Measurements from ENCODE around the gene LEKR1. TPM values are rescaled to one million over a fixed set of nuclear protein-coding genes. Genes with fewer than 3 reads are reported as not detected.
"Not testable (repeated sequence)": the region's sequence is repeated elsewhere in the genome, so short reads cannot be mapped to it uniquely, and the experiment has no call there.

LEKR1 gene
- total RNA-seq, 1 experiment from 2014 or later, result 0.72 TPM

GRCh38 chr3:156806698-156807097, 19.5 kb upstream of the LEKR1 start:
- no peak for DNase-seq (ENCODE audit: low spot score)

GRCh38 chr3:156808025-156808424, 18.1 kb upstream of the LEKR1 start:
- DNase-seq (ENCODE audit: low spot score), result no peak

DNA sequence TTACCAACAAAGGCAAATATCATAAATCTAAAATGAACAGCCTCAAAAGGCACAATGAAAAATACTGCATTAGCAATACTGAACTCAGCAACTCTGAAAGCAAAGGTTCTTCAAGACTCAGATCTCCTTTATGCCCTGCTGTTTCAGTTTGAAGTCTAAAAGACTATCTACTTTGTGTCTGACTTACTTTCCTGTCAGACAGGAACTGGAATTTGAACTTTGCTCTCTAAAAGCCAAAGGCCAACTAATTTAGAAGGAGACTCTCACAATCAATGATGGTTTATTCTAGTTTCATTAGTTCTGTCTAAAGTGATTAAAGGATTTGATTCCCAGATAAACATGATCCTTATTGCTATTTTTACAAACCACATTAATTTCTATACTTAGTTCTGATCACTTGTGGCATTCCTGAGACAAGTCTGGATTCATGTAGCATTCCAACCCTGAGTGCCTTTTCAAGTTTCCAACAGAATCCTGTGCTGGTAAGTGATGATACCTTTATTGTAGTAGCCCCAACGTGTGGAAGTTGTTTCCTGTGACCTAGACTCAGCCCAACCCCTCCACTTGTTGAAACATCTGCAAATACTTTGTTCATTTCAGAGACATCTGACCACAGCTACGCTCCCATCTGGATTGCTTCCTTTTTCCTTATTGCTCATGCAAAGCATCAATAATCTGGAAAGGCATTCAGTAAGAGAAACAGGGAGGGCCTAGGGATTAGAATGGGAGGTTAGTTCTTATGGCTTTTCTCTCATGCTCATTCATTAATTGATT, 14.9 kb upstream of the LEKR1 start:
- DNase-seq (ENCODE audit: low spot score), result no peak

GRCh38 chr3:156812521-156813335, 13.4 kb upstream of the LEKR1 start:
- no peak for DNase-seq (ENCODE audit: low spot score)

- DNase-seq (ENCODE audit: low spot score), result no peak
These were observed 11.9 kb upstream of the LEKR1 start for GRCh38 chr3:156814295-156814694.

DNA sequence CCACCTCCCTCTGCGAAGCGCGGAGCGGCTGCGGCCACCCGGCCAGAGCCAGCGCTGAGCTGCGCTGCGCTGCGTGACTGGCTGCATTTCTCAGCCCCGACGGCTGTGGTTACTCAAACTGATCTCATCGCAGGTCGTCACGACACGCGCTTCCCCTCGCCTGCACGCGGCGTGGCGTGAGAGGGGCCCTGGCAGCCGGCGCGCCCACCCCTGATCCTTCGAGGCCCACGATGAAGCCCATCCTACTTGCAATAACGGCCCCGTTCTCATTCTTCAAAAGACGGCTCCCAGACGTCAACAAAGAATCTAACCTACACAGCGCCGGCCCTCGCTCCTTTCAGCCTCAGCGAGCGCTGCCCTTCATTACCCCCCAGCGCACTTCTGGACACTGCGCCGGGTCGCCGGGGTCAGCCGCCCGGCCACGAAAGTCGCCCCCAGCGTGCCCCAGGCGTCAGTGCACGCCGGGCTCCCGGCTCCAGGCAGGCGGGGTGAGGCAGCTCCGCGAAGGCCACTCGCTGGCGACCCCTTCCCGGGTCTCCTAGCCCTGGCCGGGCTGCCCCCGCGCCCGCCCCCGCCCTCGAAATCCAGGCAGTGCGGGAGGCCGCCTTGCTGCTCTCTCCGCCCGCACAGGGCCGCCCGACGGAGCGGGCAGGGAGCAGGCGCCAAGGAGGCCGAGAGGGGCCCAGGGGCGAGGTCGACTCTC, 9.9 kb upstream of the LEKR1 start:
- DNase-seq (ENCODE audit: low spot score), result no peak

DNA sequence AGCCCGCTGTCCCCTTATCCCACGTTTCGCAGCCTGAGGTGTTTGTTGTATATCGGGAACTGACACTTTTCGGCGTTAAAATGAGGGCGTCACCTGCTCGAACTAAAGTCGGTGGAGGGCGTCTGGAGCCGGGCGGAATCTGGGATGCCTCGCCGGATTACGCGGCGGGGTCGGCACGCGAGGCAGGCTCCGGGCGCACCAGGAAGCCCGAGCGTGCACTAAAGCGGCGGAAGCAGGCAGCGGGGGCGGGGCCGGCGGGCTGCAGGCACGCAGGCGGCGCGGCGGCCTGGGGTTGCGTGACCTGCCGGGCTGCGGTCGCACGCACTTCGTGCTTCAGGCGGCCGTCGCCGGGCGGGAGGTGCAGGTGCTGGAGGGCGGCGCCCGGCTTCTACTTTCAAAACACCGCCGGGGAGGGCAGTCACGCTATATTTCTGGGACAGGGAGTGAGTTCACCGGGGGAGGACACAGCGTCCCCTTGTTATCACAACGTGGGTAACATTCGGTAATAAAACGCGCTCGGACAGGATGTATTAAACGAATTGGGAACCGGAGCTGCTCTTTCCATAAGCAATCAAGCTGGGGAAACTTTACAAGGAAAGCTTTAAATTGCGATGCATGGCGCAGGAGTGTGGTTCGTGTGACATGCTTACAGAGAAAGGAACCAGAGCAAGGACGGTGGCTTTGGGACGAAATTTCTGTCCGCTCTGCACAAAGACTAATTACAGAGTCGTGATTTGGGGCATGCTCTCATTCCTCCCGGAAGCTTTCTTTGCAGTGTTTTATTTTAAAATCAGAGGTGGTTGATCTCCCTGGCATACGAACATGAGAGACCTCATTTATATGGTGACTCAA, 9.1 kb upstream of the LEKR1 start:
- peak; percentile 44 for DNase-seq (ENCODE audit: low spot score)

DNA sequence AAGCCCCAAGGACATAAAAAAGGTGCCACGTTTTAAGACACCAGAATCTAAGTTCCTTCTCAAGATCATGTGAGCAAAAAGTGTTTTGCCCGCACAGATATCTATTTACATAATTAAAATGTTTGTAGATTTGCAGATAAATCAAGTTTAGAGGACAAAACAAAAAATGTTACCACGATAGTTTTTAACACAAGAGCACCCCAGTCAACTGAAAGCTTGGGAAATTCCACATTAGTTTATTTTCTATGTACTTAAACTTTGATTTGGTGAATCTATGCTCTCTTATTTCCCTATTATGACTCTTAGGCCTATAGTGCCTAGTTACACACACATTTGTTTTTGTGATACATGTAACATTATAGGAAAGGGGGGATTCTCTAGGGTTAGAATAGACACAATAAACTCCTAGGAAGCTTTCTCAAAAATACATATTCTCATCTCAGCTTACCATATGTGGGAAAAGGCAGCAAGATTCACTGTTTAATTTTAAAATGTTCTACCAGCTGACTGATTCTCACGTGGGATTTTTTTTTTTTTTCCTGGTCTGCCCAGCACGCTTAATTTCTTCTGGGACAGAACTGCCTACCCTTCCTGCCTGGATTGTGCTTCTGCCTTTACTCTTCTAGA, 8.4 kb upstream of the LEKR1 start:
- no peak for DNase-seq (ENCODE audit: low spot score)

GRCh38 chr3:156818273-156818651, 7.9 kb upstream of the LEKR1 start:
- no peak for DNase-seq (ENCODE audit: low spot score)

DNA sequence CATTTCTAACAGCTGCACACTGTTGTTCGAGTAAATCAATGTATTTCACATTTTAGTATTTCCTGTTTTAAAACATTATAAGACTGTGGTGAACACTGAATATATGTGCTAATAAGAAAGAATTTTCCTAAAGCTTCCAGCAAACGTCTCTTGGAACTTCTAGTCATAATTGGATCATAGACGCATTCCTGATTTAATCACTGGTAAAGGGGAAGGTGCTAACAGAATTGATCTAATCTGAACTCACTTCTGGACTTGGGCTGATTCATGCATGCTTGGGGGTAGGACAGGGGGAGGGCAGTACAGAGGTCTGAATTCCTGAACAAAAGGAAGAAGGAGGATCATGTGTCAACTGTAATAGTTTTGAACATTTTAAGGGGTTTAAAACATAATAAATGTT, 7.3 kb upstream of the LEKR1 start:
- no peak for DNase-seq (ENCODE audit: low spot score)

GRCh38 chr3:156819842-156820691, 6.1 kb upstream of the LEKR1 start:
- no peak for DNase-seq (ENCODE audit: low spot score)

DNA sequence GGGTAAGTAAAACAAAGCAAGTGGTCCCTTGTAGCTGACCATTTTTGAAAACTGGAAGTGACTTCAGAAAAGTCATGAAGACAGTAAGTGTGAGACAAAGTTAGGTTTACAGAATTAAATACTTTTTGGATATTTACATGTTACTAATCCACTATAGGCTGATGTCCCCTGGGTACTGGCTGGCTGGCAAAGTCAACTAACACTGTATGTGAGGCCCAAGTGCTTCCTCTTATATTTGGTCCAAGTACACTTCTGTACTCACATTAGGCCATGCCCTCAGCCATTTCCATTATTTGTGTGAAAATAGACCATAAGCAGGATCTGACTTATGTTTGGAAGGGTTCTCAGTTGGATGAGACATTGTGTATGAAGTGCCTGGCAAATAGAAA, 5.5 kb upstream of the LEKR1 start:
- DNase-seq (ENCODE audit: low spot score), result no peak

DNA sequence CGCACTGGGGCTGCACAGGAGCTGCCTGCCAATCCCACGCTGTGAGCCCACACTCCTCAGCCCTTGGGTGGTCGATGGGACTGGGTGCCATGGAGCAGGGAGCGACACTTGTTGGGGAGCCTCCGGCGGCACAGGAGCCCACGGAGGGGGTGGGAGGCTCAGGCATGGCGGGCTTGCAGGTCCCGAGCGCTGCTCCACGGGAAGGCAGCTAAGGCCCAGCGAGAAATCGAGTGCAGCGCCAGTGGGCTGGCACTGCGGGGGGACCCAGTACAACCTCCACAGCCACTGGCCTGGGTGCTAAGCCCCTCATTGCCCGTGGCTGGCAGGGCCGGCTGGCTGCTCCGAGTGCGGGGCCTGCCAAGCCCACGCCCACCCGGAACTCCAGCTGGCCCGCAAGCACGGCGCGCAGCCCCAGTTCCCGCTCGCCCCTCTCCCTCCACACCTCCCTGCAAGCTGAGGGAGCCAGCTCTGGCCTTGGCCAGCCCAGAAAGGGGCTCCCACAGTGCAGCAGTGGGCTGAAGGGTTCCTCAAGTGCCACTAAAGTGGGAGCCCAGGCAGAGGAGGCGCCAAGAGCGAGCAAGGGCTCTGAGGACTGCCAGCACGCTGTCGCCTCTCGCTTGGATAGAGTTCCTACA, 3.4 kb upstream of the LEKR1 start:
- DNase-seq (ENCODE audit: low spot score), result not testable (repeated sequence)

GRCh38 chr3:156825795-156826143, 384 bp upstream of the LEKR1 start:
- no peak for DNase-seq (ENCODE audit: low spot score)

DNA sequence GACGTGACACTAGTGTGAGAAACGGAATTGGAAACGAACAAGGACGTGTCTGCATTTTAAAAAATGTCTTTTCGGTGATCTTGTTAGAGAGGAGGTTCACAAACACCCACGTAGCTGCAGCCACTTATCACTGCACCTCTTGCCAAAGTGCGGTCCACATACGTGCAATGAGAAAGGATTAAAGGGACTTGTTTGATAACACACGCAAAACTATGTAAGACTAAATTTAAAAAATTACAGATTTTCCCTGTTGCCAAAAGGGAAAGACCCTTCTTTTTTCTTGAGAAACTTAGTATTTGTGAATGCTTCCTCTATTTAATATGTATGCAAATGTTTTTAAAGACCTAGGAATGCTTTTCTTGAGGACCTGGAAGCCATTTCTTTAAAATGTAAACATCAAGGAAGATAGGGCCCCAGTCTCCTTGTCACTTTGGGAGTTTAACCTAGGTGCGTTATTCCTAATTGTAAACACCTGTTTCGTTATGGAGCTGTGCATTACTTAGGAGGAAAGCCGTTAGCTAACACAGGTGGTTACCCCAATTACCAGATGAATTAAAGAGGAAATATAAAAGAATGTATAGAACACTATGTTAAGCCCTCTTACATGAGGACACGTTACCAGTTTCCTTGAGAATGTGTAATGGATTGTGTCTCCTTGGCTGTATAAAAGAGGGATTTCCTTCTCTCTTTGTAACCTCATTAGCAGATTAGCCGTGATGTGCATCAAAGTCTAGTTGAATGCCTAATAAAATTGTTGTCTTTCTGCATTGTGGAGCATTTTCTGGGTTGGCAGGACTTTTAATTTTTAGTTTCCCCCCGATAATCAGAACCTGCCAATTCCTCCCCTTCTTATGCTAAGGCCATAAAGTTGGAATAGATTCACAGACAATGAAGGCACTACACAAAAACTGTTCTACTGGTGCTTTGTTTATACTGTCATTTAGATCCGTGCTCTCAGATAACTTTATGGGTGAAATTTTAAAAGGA, 1.0 kb downstream of the LEKR1 start:
- DNase-seq (ENCODE audit: low spot score), result no peak

DNA sequence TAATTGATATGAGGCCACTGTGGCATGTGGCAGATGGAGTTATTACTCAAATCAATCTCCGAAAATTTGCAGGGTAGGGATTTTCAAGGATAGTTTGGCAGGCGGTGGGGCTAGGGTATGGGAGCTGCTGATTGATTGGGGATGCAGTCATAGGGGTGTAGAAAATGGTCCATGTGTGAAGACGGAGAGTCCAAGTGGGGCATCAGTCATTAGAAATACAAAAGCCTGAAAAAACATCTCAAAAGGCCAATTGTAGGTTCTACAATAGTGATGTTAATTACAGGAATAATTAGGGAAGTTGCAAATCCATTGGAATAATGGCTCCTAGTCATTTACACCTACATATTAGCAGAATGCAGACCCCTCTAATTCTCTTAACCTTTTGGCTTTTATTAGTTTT, 4.9 kb downstream of the LEKR1 start:
- DNase-seq (ENCODE audit: low spot score), result no peak

DNA sequence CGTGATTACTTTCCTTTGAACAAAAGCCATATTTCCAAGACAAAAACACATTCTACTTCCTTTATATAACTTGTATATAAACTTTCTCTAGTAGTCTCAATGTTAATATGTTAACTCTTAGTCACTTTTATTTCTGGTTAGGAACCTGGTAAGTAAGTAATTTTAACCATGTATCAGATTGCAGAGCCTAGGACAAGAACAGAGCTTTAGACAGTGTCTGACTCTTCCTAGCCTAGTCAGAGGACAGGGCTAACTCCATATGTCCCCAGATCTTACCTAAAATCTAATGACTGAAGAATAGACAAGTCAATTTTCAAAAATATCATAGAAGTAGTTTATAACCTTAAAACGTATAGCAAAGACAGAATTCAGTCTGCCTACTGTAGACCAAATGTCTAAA, 8.3 kb downstream of the LEKR1 start:
- no peak for DNase-seq (ENCODE audit: low spot score)

- no peak for DNase-seq (ENCODE audit: low spot score)
These were observed 8.9 kb downstream of the LEKR1 start for GRCh38 chr3:156834962-156835535.

Measured in A172 (cell line).